IPS DF 4.7 (cell line): ENCODE data around the gene BCAR1.
"Not testable (repeated sequence)": the region's sequence is repeated elsewhere in the genome, so short reads cannot be mapped to it uniquely, and the experiment has no call there.

Experiments
- DNase-seq: peaks from one replicate; pipeline ENCODE4 v3.0.0-alpha.2; 2013; ENCODE audit warnings: low spot score; ENCODE audit errors: extremely low read depth

BCAR1 gene

GRCh38 chr16:75272097-75272551 lies 20.7 kb upstream of the BCAR1 start:
- DNase-seq, result no peak

GRCh38 chr16:75271441-75272096 lies 20.1 kb upstream of the BCAR1 start:
- DNase-seq, result no peak

- not testable (repeated sequence) for DNase-seq
Observed at GRCh38 chr16:75269358-75269757, 17.9 kb upstream of the BCAR1 start.

- no peak for DNase-seq
Observed at GRCh38 chr16:75267631-75268264, 16.3 kb upstream of the BCAR1 start.

GRCh38 chr16:75266738-75267630 lies 15.6 kb upstream of the BCAR1 start:
- no peak for DNase-seq

DNA sequence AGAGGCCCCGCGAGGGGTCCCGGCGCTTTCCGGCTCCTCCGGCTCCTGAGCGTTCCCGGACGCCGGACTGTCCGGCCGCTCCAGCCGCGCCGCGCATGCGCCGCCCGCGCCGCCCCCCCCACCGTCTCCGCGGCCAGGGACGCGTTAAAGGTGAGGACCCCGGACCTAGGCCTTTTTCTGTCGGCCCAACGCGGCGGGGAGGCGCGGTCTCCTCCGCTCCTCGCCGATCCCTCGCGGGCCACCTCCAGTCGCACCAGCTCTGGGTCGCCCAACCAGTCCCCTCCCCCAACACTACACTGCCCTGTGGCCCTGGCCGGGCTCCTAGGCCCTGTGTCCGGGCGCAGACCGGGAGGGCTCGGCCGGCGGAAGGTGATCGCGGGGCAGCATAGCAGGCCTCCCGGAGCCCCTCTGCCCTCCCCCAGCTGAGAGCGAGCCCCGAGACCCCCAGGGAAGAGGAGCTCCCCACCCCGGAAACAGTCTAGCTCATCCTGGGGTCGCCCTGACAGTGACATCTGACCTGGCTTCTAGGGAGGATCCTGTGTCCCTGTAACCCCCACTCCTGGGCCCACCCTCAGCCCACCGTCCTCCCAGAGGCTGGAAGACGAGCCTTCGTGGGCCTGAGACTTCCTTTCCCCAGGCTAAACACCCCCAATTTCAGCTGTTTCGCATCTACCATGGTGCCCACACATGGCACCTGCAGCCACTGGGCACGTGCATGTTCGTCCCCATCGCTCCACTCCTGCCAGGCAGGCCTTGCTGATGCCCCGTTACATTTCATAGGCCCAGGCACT lies 14.7 kb upstream of the BCAR1 start:
- no peak for DNase-seq

GRCh38 chr16:75264999-75265910 lies 13.8 kb upstream of the BCAR1 start:
- no peak for DNase-seq

- DNase-seq, result no peak
Observed at GRCh38 chr16:75264457-75264998, 13.1 kb upstream of the BCAR1 start.

DNA sequence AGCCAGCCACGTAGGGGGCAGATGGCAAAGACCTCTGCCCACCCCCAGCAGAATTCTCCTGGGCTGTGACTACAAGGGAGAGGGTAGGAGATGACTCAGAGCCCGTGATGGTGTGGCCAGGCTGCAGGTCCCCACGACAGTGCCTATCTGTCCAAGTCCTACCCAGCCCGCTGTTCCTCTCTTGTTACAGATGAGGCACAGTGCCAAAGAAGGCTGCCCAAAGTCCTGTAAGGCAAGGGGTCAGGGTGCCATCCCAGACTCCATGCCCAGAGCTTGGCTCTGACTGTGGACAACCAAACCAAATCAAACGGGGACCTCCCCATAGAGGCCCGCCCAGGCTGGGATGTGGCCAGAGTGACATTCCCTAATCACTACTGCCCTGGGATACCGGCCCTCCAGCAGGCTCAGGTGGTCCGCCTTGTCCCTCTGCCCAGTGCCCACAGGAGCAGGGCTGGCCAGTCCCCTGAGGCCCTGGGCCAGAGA lies 12.6 kb upstream of the BCAR1 start:
- no peak for DNase-seq

DNA sequence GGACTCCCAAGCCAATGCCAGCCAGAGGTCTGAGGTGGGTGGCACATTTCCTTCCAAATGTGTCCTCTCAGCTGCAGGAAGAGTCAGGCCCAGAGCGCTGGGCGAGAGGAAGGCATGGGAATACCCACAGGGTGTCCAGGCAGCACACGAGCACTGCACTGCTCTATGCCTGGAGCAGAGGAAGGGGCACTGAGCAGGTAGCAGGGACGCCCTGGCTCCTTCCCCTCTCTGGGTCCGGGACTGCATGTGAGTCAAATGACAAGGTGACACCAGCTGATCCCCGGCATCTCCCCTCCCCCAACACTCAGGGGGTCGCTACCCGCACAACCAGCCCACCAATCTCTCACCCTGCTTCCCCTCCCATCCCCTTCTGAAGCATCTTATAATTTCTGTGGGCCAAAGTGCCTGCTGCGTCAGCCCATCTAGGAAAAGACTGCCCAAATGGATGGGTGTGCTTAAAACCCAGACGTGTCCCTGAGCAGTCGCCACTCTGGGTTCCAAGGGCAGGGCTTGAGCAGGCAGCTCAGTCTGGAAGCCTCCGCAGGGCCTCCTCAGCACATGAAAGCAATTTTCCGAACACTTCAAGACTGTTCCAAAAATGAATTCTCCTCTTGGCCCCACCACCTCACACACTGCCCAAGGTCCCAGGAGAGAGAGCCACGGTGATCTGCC lies 12.0 kb upstream of the BCAR1 start:
- DNase-seq, result no peak

DNA sequence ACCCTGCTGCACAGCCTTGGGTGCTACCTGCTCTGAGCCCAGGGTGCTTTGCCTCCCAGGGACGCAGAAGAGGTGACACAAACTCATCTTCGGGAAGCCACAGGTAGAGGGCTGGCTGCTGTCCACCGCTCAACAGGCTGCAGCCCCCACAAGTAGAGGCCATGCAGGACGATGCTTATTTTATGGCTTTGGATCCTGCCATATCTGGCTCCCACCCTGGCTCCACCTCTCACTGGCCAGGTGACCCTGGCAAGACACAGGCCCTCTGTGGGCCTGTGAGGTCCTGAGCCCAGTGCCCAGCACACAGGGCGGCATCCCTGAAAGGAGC lies 11.3 kb upstream of the BCAR1 start:
- DNase-seq, result no peak

DNA sequence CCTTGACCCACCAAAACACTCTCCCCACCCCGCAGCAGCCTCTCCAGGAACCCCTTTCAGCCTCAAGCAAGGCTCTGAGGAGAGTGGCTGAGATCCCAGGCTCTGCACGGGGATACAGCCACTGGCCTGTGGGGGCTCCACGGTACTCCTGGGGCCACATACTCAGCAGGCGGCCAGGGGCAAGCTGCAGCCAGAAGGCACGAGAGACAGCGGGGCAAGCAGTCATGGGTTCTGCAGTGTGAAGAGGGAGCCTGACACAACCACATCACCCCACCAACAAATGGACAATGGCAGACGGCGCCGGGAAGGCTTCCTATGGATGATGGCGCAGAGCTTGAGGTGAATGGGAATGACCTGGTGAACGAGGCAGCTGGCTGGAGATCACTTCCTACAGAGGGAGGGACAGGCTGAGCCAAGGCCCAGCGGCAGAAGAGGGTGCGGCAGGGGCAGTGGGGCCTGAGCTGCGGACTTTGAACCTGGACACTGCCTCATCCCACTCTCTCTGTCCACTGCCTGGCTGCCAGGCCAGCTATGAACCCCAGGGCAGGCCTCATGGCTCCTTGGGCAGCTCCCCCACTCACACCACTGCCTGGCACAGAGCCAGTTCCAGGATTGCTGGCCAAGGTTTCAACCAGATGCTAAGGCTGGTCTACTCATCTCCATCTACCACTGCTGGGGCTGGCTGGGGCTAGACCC lies 10.8 kb upstream of the BCAR1 start:
- no peak for DNase-seq

- DNase-seq, result no peak
Observed at GRCh38 chr16:75261590-75262078, 10.2 kb upstream of the BCAR1 start.

DNA sequence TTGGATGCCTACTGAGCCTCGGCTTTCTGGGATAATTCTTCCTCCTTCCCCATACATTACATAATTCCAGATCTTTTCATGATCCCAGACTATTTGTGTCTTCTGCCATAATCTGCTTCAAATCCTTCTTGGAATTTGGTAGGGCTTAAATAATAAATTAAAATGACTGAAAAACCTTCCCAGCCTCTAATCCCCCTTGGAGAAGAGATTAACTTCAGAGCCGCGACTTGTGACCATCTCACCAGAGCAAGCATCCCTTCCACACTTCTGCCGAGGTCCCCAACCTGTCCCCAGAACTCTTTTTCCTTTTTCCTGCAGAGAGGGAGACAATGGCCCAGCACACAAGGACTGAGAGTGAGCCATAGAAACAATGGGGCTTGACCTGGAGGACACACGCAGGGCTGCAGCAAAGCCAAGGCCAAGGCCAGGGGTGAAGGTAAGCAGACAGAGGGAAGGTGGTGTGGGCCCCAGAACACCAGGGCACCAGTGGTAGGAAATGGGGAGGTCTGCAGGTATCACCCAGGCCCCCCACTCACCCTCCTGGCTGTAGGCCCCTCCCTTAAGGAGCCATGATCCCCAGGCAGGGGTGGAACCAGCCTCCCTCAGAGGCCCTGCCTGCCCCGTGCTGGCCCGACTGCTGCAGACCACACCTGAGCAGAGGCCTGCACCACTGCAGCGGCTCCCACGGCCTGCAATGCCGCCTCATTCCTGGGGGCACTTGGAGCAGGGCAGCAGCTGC lies 9.6 kb upstream of the BCAR1 start:
- DNase-seq, result no peak

DNA sequence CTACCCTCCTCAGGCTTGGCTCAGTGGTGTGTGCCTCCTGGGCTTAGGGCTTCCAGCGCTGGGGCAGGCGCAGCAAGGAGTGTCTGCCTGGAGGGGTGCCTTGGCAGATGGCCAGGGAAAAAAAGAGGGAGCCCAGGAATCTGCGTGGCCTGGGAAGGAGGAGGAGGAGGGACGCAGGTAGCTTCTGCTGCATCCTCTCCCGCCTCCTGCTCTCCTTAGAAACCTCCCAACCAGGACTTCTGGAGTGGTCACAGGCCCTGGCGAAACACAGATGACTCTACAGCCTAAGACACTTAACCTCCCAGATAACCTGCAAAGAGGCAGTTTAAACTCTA lies 7.3 kb upstream of the BCAR1 start:
- no peak for DNase-seq

DNA sequence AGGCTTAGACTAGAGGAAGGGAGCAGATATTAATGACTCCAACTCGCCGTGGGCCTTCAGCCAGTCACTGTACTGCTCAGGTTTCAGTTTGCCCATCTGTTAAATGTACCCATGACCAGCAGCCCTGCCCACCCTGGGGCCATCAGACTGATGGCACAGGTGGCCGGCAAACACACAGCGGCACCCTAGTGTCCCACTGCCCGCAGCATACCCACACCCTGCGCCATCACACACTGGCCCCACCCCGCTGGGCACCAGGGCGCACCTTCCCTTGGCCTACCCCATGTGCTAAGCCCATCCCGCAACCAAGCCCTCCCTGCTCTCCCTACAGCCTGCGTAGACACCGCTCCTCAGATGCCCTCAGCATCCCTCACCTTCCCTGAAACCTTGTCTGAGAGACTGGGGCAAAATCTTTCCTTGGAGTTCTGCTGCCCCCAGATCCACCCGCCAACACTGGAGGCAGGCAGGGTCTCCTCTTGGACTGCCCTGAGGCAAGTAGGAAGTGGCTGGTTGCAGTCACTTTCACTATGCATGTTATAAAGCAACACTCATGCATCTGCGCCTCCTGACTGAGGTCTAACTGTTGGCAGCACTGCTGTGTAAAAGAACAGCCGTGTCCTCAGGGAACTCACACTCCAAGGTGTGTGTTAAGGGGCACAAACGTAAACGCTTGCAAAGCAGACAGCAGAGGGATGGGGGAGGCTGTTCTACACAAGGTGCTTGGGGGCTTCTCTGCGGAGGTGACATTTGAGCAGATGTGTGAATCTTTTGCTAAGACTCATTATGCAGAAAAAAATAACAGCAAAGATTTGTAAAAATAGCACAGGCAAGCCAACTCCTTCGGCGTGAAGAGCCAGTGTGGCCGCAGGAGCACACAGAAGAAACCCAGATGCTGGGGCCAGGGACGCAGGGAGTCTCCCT lies 6.7 kb upstream of the BCAR1 start:
- no peak for DNase-seq

DNA sequence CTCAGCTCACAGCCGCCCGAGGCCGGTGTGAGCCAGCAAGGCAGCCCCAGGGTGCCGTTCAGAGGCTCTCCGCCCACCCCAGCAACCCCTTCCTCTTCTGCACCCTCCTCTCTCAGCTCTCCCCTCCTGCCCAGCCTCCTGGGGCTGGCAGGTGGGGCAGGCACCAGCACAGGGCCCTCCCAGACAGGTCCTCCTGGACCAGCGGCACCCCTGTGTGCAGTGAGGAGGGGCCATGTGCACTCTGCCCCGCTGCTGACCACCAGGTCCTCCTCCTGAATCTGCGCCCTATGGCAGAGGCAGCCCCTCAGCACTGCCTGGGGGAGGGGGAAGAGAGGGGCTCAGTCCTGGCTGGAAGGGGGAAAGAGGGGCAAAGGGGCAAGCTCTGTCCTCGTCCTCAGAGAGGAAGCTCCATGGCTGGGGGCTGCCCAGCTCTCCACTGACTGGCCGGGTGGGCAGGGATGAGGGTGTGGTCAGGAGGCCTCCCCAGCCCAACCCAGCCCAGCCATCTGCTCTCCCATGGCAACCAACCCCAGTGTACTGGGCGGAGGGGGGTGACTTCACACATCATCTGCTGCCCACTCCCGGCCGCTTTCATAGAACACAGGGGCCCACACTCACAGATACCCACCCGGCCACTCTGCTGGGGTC lies 5.4 kb upstream of the BCAR1 start:
- no peak for DNase-seq
